Neural cell (in vitro differentiated cells): ENCODE measurements around the gene IGF1. TPM values are rescaled to one million over a fixed set of nuclear protein-coding genes. Genes with fewer than 3 reads are reported as not detected.

Experiments used
- H2AFZ ChIP-seq: fragments of 200-600, 300-800 bp; sonication (generic), shearing (Covaris generic); 2 replicates; pipeline ENCODE4 v1.6.0; 2014; ENCODE audit warnings: low read depth, mild to moderate bottlenecking, antibody characterized with exemption, low read length, moderate library complexity
- H3F3A ChIP-seq: fragments of 200-600 bp; shearing (Covaris generic); 2 replicates; pipeline ENCODE4 v1.6.1; 2016; ENCODE audit warnings: mild to moderate bottlenecking, moderate library complexity, mixed read lengths, antibody characterized with exemption, low read length; ENCODE audit not compliant: insufficient read depth, poor library complexity, severe bottlenecking
- H3K27ac ChIP-seq: fragments of 200-600, 300-800 bp; sonication (generic), shearing (Covaris generic); 2 replicates; pipeline ENCODE4 v1.5.1; 2014; ENCODE audit warnings: mild to moderate bottlenecking, low read length, moderate library complexity
- H3K27me3 ChIP-seq: fragments of 300-800, 200-600 bp; sonication (generic), shearing (Covaris generic); 2 replicates; pipeline ENCODE4 v1.6.0; 2014; ENCODE audit warnings: mild to moderate bottlenecking, low read depth, low read length, moderate library complexity; ENCODE audit not compliant: insufficient read depth
- H3K36me3 ChIP-seq: fragments of 300-800, 200-600 bp; sonication (generic), shearing (Covaris generic); 2 replicates; pipeline ENCODE4 v1.5.1; 2014; ENCODE audit warnings: mild to moderate bottlenecking, antibody characterized with exemption, low read length, moderate library complexity; ENCODE audit not compliant: insufficient read depth
- H3K4me2 ChIP-seq: fragments of 300-800, 200-600 bp; sonication (generic), shearing (Covaris generic); 2 replicates; pipeline ENCODE4 v1.6.0; 2014; ENCODE audit warnings: mild to moderate bottlenecking, low read length
- H3K4me3 ChIP-seq: fragments of 300-800, 200-600 bp; sonication (generic), shearing (Covaris generic); 2 replicates; pipeline ENCODE4 v1.5.1; 2014; ENCODE audit warnings: mild to moderate bottlenecking, low read length, moderate library complexity
- H3K79me2 ChIP-seq: fragments of 200-600 bp; shearing (Covaris generic); replicated peaks from 2 replicates; pipeline ENCODE4 v1.6.0; 2014; ENCODE audit warnings: mild to moderate bottlenecking, low read length, moderate library complexity; ENCODE audit not compliant: insufficient read depth
- H3K9ac ChIP-seq: fragments of 300-800, 200-600 bp; sonication (generic), shearing (Covaris generic); 2 replicates; pipeline ENCODE4 v1.6.1; 2016; ENCODE audit warnings: mild to moderate bottlenecking, low read length, mixed read lengths
- H3K9me2 ChIP-seq: fragments of 200-600 bp; shearing (Covaris generic); 2 replicates; pipeline ENCODE4 v1.6.1; 2016; ENCODE audit warnings: mild to moderate bottlenecking, low read length, mixed read lengths; ENCODE audit not compliant: insufficient read depth
- H3K9me3 ChIP-seq: fragments of 200-600, 300-800 bp; sonication (generic), shearing (Covaris generic); 2 replicates; pipeline ENCODE4 v1.6.1; 2016; ENCODE audit warnings: mild to moderate bottlenecking, mixed run types, low read length, moderate library complexity, mixed read lengths
- H4K20me1 ChIP-seq: fragments of 200-600 bp; shearing (Covaris generic); 2 replicates; pipeline ENCODE4 v1.6.1; 2016; ENCODE audit warnings: mild to moderate bottlenecking, mixed run types; ENCODE audit not compliant: insufficient read depth
- CTCF ChIP-seq: fragments of 450-650 bp; IDR thresholded peaks from 2 replicates; pipeline ENCODE4 v1.5.1; 2014; ENCODE audit warnings: antibody characterized with exemption, mild to moderate bottlenecking, moderate library complexity; ENCODE audit not compliant: poor library complexity, severe bottlenecking
- EP300 ChIP-seq: fragments of 450-650 bp; conservative IDR thresholded peaks from 2 replicates; pipeline ENCODE4 v1.6.1; 2014; ENCODE audit warnings: antibody characterized with exemption, mild to moderate bottlenecking, moderate library complexity; ENCODE audit not compliant: poor library complexity, severe bottlenecking
- EZH2 ChIP-seq: fragments of 200-600, 300-800 bp; shearing (Covaris generic), sonication (generic); IDR thresholded peaks from 2 replicates; pipeline ENCODE4 v1.6.1; 2014; ENCODE audit warnings: antibody characterized with exemption, low read length, borderline replicate concordance, mild to moderate bottlenecking; ENCODE audit not compliant: insufficient read depth, poor library complexity, severe bottlenecking
- MXI1 ChIP-seq: fragments of 450-650 bp; conservative IDR thresholded peaks from 2 replicates; pipeline ENCODE4 v1.6.1; 2014; ENCODE audit warnings: antibody characterized with exemption, mild to moderate bottlenecking; ENCODE audit not compliant: poor library complexity, severe bottlenecking
- POLR2AphosphoS5 ChIP-seq: IDR thresholded peaks from 2 replicates; pipeline ENCODE4 v1.6.1; 2012
- RAD21 ChIP-seq: fragments of 450-650 bp; conservative IDR thresholded peaks from 2 replicates; pipeline ENCODE4 v1.6.1; 2014; ENCODE audit warnings: antibody characterized with exemption, mild to moderate bottlenecking, moderate library complexity
- REST ChIP-seq: IDR thresholded peaks from 2 replicates; pipeline ENCODE4 v1.6.1; 2012; ENCODE audit warnings: borderline replicate concordance
- SMC3 ChIP-seq: fragments of 450-650 bp; conservative IDR thresholded peaks from 2 replicates; pipeline ENCODE4 v1.6.1; 2014; ENCODE audit warnings: antibody characterized with exemption, mild to moderate bottlenecking, moderate library complexity; ENCODE audit not compliant: poor library complexity
- TAF1 ChIP-seq: IDR thresholded peaks from 2 replicates; pipeline ENCODE4 v1.6.1; 2012; ENCODE audit warnings: low read depth
- polyA plus RNA-seq: library from polyadenylated mRNA; depleted of rRNA; stranded (reverse); fragments of >200 nt; gene quantifications from 2 replicates; pipeline ENCODE4 v1.2.3, GENCODE V29; 2014

The IGF1 gene
- polyA plus RNA-seq, 1 donor from 2014 or later: not detected

- TF ChIP-seq EZH2: no peak
- no peak for TF ChIP-seq CTCF
- no peak for TF ChIP-seq REST
- TF ChIP-seq POLR2AphosphoS5: no peak
- TF ChIP-seq EP300: no peak
- no peak for TF ChIP-seq TAF1
- TF ChIP-seq SMC3: no peak
- no peak for TF ChIP-seq MXI1
- no peak for TF ChIP-seq RAD21
- no peak overlapping the region for H3K4me3 ChIP-seq
- H3K27ac ChIP-seq: no peak overlapping the region
- H3K9me3 ChIP-seq: no peaks in the 10 kb centered on the region
- no peaks in the 10 kb centered on the region for H3K79me2 ChIP-seq
- H3K27me3 ChIP-seq: no peaks in the 10 kb centered on the region
- H2AFZ ChIP-seq: no peak overlapping the region
- no peaks in the 10 kb centered on the region for H3F3A ChIP-seq
- H3K9ac ChIP-seq: no peak overlapping the region
- H3K36me3 ChIP-seq: no peaks in the 10 kb centered on the region
- no peaks in the 10 kb centered on the region for H4K20me1 ChIP-seq
- no peak overlapping the region for H3K4me2 ChIP-seq
- H3K9me2 ChIP-seq: no peaks in the 10 kb centered on the region
Measured at GRCh38 chr12:102371165-102371564, 109.2 kb downstream of the IGF1 start.

- Histone ChIP-seq H3K9me3 (no peaks in the 10 kb centered on the region), H3K27ac (no peak overlapping the region), H3K27me3 (no peaks in the 10 kb centered on the region), H3K4me3 (no peak overlapping the region), H4K20me1 (no peaks in the 10 kb centered on the region), H3K9me2 (no peaks in the 10 kb centered on the region), H3K36me3 (no peaks in the 10 kb centered on the region), H3K79me2 (no peaks in the 10 kb centered on the region), H3K9ac (no peak overlapping the region), H3F3A (no peaks in the 10 kb centered on the region), H2AFZ (no peak overlapping the region), H3K4me2 (no peak overlapping the region)
- TF ChIP-seq EP300 (no peak), POLR2AphosphoS5 (no peak), EZH2 (no peak), RAD21 (no peak), TAF1 (no peak)
Measured at GRCh38 chr12:102369876-102370275, 110.5 kb downstream of the IGF1 start.

- no peak overlapping the region for H3K9ac ChIP-seq
- TF ChIP-seq SMC3 (no peak), CTCF (no peak), REST (no peak), RAD21 (no peak), POLR2AphosphoS5 (no peak), EP300 (no peak), TAF1 (no peak), EZH2 (no peak), MXI1 (no peak)
- H3K79me2 ChIP-seq: no peaks in the 10 kb centered on the region
- H3K27me3 ChIP-seq: no peaks in the 10 kb centered on the region
- no peaks in the 10 kb centered on the region for H4K20me1 ChIP-seq
- no peaks in the 10 kb centered on the region for H3K9me3 ChIP-seq
- H3F3A ChIP-seq: no peaks in the 10 kb centered on the region
- no peak overlapping the region for H2AFZ ChIP-seq
- no peak overlapping the region for H3K27ac ChIP-seq
- H3K4me3 ChIP-seq: no peak overlapping the region
- H3K9me2 ChIP-seq: no peaks in the 10 kb centered on the region
- H3K4me2 ChIP-seq: no peak overlapping the region
- H3K36me3 ChIP-seq: no peaks in the 10 kb centered on the region
Measured at GRCh38 chr12:102365365-102365764, 115.0 kb downstream of the IGF1 start.
